GM12878 (cell line): ENCODE results near the gene DBI. TPM values are rescaled to one million over a fixed set of nuclear protein-coding genes. Genes with fewer than 3 reads are reported as not detected.
A peak's percentile ranks its signal among the peaks of the same experiment; 100 is the strongest.

Experiments used
- ATF7 ChIP-seq: fragments of 450-650 bp; IDR thresholded peaks from 2 replicates; pipeline ENCODE4 v1.6.1; 2016; ENCODE audit warnings: low read depth, mild to moderate bottlenecking
- CHD2 ChIP-seq: IDR thresholded peaks from 2 replicates; pipeline ENCODE4 v1.6.1; 2011; ENCODE audit warnings: low read depth, low read length, improper control_type of control experiment, borderline replicate concordance
- HDAC2 ChIP-seq: fragments of 200-600 bp; sonication (generic); IDR thresholded peaks from 2 replicates; pipeline ENCODE4 v1.6.1; 2017
- IKZF2 ChIP-seq, 2 experiments: fragments of 450-650 bp; IDR thresholded peaks; 2 replicates each; pipeline ENCODE4 v1.6.1; 2017; ENCODE audit warnings: mild to moderate bottlenecking in 2 of 2, moderate library complexity in 2 of 2
- IRF5 ChIP-seq: fragments of 450-650 bp; IDR thresholded peaks from 2 replicates; pipeline ENCODE4 v1.6.1; 2017; ENCODE audit warnings: borderline replicate concordance
- NRF1 ChIP-seq: conservative IDR thresholded peaks from 2 replicates; pipeline ENCODE4 v1.6.1; 2011; ENCODE audit warnings: mild to moderate bottlenecking, low read depth, low read length, improper control_type of control experiment
- PAX8 ChIP-seq: fragments of 450-650 bp; IDR thresholded peaks from 2 replicates; pipeline ENCODE4 v1.6.1; 2017; ENCODE audit warnings: mild to moderate bottlenecking, moderate library complexity
- POLR2AphosphoS2 ChIP-seq: IDR thresholded peaks from 2 replicates; pipeline ENCODE4 v1.6.1; 2011; ENCODE audit warnings: low read depth, mild to moderate bottlenecking, low read length, improper control_type of control experiment, moderate library complexity
- POLR2AphosphoS5 ChIP-seq: IDR thresholded peaks from 2 replicates; pipeline ENCODE4 v1.6.1; 2011; ENCODE audit warnings: mild to moderate bottlenecking, low read length, inconsistent platforms
- RELA ChIP-seq: fragments of 450-650 bp; IDR thresholded peaks from 2 replicates; pipeline ENCODE4 v1.8.0; 2014; ENCODE audit warnings: borderline replicate concordance; ENCODE audit not compliant: partially characterized antibody
- REST ChIP-seq: IDR thresholded peaks from 2 replicates; pipeline ENCODE4 v1.6.1; 2012; ENCODE audit warnings: mild to moderate bottlenecking, low read depth, low read length
- SP1 ChIP-seq: IDR thresholded peaks from one replicate; pipeline ENCODE4 v1.6.1; 2011; ENCODE audit warnings: low read depth, low read length
- SREBF1 ChIP-seq: IDR thresholded peaks from 2 replicates; pipeline ENCODE4 v1.6.1; 2012; ENCODE audit warnings: mild to moderate bottlenecking, low read length
- TBL1XR1 ChIP-seq: IDR thresholded peaks from 2 replicates; pipeline ENCODE4 v1.6.1; 2012; ENCODE audit warnings: low read depth, low read length, improper control_type of control experiment
- YY1 ChIP-seq: IDR thresholded peaks from 2 replicates; pipeline ENCODE4 v1.6.1; 2011; ENCODE audit warnings: low read depth, mild to moderate bottlenecking, low read length
- polyA plus RNA-seq, 11 experiments: library from polyadenylated mRNA; depleted of rRNA in 4 of 11; unstranded in 6 of 11; stranded (reverse) in 5 of 11; fragments of >200 nt; fragmentation: Nextera tagmentation in 4 of 11; fragmentation: Illumina TruSeq in 1 of 11; extraction: Ambion mirVana in 4 of 11; extraction: Trizol in 1 of 11; gene quantifications; 1 replicate in 1 of 11; 2 replicates in 10 of 11; pipeline versions ENCODE4 v1.2.1 to v1.2.3, GENCODE V29; 2011 to 2016; ENCODE audit warnings: inconsistent platforms in 2 of 11, missing spikeins in 2 of 11, low read depth in 1 of 11
- total RNA-seq, 4 experiments: library from RNA; depleted of rRNA in 3 of 4; stranded (reverse); fragments of >200 nt in 3 of 4; fragmentation: Illumina TruSeq in 1 of 4; extraction: Trizol in 1 of 4; gene quantifications; 2 replicates each; pipeline versions ENCODE4 v1.2.1 to v1.2.3, GENCODE V29; 2013 to 2021
- TF ChIP-seq, protein P1 (sequence below): IDR thresholded peaks from 2 replicates; pipeline ENCODE4 v1.6.1; 2011; ENCODE audit warnings: borderline replicate concordance, low read depth, mild to moderate bottlenecking, moderate library complexity, low read length; ENCODE audit not compliant: insufficient read depth, poor library complexity, severe bottlenecking
- TF ChIP-seq, protein P2 (sequence below): fragments of 450-650 bp; IDR thresholded peaks from 2 replicates; pipeline ENCODE4 v1.6.1; 2016; ENCODE audit warnings: mild to moderate bottlenecking
- TF ChIP-seq, protein P3 (sequence below): fragments of 450-650 bp; IDR thresholded peaks from 2 replicates; pipeline ENCODE4 v1.6.1; 2018; ENCODE audit warnings: borderline replicate concordance, mild to moderate bottlenecking; ENCODE audit not compliant: partially characterized antibody

DBI gene
- total and polyA plus RNA-seq, 10 of the 15 experiments (the other 5 are each of a cell fraction or from before 2014, with no cell fraction given), result 248 to 2,567 (median 943) TPM

DNA sequence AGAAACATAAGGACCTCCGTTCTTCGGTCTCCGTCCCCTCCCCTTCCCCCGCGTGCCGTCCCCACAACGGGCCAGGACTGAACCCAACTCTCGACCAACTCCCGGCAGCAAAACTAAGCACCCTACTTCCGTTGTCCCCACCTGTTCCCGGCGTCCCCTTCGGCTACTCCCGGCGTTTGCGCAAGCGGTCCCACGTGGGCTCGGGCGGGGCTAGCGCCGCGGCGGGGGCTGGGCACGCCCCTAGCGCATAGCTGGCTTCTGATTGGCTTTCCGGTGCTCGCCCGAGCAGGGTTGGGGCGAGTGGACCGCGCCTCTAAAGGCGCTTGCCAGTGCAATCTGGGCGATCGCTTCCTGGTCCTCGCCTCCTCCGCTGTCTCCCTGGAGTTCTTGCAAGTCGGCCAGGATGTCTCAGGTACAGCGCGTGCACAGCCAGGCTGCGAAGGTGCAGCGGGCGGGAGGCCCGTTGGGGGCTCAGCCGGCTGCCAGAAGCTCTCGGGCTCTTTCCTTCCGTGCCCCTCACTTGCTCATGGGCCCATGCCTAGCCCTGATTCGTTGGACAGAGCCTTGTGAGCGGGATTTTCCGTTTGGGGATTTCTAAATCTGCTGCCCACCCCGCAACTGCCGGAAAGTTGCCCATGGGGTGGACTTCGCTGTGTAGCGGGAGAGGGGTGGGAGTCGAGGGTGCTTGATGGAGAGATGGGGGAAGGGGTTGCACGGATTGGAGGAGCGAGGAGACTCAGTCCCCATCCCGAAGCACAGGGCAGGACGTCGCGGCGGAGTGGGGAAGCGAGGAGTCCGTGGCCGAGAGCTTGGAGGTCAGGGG lies at the start of gene DBI, which contains the start of gene C2orf76 (continued):
- TF ChIP-seq NRF1 (peak; percentile 72), ATF7 (0 out of 2 replicates have a peak, but pooled peaks have one; percentile 6), IRF5 (no peak), IKZF2 (IDR thresholded peaks at IDR 0.05) (peak in 1 of 2 experiments; percentile 31; a peak in 2 of 4 replicates), RELA (peak; percentile 81), POLR2AphosphoS2 (peak; percentile 81; the same call in 1 of the 2 replicates), SREBF1 (peak; percentile 54; the same call in 1 of the 2 replicates), CHD2 (peak; percentile 65; the same call in 1 of the 2 replicates), TBL1XR1 (no peak), HDAC2 (no peak), POLR2AphosphoS5 (peak; percentile 94), YY1 (0 out of 2 replicates have a peak, but pooled peaks have one; percentile 50), SP1 (peak; percentile 68), REST (peak; percentile 1; the same call in 1 of the 2 replicates), PAX8 (no peak)
- TF ChIP-seq, protein P1, sequence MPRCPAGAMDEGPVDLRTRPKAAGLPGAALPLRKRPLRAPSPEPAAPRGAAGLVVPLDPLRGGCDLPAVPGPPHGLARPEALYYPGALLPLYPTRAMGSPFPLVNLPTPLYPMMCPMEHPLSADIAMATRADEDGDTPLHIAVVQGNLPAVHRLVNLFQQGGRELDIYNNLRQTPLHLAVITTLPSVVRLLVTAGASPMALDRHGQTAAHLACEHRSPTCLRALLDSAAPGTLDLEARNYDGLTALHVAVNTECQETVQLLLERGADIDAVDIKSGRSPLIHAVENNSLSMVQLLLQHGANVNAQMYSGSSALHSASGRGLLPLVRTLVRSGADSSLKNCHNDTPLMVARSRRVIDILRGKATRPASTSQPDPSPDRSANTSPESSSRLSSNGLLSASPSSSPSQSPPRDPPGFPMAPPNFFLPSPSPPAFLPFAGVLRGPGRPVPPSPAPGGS, result peak; percentile 34
- TF ChIP-seq, protein P2, sequence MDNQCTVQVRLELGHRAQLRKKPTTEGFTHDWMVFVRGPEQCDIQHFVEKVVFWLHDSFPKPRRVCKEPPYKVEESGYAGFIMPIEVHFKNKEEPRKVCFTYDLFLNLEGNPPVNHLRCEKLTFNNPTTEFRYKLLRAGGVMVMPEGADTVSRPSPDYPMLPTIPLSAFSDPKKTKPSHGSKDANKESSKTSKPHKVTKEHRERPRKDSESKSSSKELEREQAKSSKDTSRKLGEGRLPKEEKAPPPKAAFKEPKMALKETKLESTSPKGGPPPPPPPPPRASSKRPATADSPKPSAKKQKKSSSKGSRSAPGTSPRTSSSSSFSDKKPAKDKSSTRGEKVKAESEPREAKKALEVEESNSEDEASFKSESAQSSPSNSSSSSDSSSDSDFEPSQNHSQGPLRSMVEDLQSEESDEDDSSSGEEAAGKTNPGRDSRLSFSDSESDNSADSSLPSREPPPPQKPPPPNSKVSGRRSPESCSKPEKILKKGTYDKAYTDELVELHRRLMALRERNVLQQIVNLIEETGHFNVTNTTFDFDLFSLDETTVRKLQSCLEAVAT, result peak; percentile 68; the same call in 1 of the 2 replicates
- TF ChIP-seq, protein P3, sequence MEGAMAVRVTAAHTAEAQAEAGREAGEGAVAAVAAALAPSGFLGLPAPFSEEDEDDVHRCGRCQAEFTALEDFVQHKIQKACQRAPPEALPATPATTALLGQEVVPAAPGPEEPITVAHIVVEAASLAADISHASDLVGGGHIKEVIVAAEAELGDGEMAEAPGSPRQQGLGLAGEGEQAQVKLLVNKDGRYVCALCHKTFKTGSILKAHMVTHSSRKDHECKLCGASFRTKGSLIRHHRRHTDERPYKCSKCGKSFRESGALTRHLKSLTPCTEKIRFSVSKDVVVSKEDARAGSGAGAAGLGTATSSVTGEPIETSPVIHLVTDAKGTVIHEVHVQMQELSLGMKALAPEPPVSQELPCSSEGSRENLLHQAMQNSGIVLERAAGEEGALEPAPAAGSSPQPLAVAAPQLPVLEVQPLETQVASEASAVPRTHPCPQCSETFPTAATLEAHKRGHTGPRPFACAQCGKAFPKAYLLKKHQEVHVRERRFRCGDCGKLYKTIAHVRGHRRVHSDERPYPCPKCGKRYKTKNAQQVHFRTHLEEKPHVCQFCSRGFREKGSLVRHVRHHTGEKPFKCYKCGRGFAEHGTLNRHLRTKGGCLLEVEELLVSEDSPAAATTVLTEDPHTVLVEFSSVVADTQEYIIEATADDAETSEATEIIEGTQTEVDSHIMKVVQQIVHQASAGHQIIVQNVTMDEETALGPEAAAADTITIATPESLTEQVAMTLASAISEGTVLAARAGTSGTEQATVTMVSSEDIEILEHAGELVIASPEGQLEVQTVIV, result no peak
